Measurements from ENCODE around the gene APOL1.
"Not testable (repeated sequence)": the region's sequence is repeated elsewhere in the genome, so short reads cannot be mapped to it uniquely, and the experiment has no call there.

Gene APOL1

DNA sequence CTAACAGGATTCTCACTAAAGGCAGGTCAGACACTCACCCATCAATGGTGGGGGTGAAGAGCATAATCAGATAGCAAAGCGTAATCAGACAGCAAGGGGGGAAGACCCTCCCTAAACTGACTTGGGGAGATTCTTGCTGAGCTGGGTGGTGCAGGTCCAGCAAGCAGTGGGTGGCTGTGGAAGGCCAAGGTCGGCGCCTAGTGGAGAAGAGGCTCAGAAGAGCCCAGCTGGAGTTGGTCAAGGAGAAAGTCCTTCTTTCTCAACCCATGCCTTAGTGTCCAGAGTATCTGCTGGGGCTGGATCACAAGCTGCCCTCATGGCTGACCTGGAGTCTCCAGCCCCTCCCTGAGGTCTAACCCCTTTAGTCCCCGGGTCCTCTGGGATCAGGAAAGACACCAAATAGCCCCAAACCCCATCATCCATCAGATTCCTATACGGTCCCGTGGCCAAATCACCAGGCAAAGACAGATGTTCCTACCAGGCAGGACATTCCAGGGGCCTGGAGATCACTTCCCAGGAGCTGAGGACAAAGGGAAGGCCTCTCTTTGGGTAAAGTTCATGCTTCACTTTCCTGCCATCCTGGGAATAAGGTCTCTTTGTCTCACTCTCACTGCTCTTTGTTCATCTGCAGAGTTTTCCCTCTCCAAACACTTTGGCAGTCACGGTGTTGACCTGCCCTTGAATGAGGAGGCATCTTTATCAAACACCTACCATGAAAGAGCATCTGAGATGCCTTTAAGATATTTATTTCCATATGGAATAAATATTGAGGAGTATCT lies 11.1 kb downstream of the APOL1 start:
- H4K20me1 ChIP-seq (ENCODE audit: insufficient read depth, low read length); H3K9ac ChIP-seq (ENCODE audit: low read length); H3K27ac ChIP-seq (ENCODE audit: low read depth, low read length, poor library complexity, severe bottlenecking); H3K4me2 ChIP-seq (ENCODE audit: low read length); H3K9me2 ChIP-seq (ENCODE audit: low read depth, low read length); H3K79me2 ChIP-seq (ENCODE audit: insufficient read depth, low read length); H3F3A ChIP-seq (ENCODE audit: insufficient read depth, low read length); H2AFZ ChIP-seq (ENCODE audit: low read length); H3K27me3 ChIP-seq (ENCODE audit: insufficient read depth, low read length); H3K4me3 ChIP-seq (ENCODE audit: low read depth, low read length, poor library complexity, severe bottlenecking); H3K36me3 ChIP-seq (ENCODE audit: insufficient read depth, low read length); H3K9me3 ChIP-seq (ENCODE audit: low read length): not testable (repeated sequence)
- H3K4me1 ChIP-seq (ENCODE audit: insufficient read depth, low read length, severe bottlenecking): peaks cover 16% of the 10 kb centered on the region

DNA sequence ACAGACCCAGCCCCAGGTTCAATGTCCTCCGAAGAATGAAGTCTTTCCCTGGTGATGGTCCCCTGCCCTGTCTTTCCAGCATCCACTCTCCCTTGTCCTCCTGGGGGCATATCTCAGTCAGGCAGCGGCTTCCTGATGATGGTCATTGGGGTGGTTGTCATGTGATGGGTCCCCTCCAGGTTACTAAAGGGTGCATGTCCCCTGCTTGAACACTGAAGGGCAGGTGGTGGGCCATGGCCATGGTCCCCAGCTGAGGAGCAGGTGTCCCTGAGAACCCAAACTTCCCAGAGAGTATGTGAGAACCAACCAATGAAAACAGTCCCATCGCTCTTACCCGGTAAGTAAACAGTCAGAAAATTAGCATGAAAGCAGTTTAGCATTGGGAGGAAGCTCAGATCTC lies 14.1 kb downstream of the APOL1 start:
- no peaks in the 10 kb centered on the region for H4K20me1 ChIP-seq (ENCODE audit: insufficient read depth, low read length)
- no peaks in the 10 kb centered on the region for H3K9me2 ChIP-seq (ENCODE audit: low read depth, low read length)
- no peaks in the 10 kb centered on the region for H3K27me3 ChIP-seq (ENCODE audit: insufficient read depth, low read length)
- H3K4me1 ChIP-seq (ENCODE audit: insufficient read depth, low read length, severe bottlenecking): no peaks in the 10 kb centered on the region
- no peak overlapping the region for H3K4me3 ChIP-seq (ENCODE audit: low read depth, low read length, poor library complexity, severe bottlenecking)
- TF ChIP-seq EZH2 (IDR thresholded peaks at IDR 0.05; ENCODE audit: borderline replicate concordance, low read length): no peak
- TF ChIP-seq, protein P1, sequence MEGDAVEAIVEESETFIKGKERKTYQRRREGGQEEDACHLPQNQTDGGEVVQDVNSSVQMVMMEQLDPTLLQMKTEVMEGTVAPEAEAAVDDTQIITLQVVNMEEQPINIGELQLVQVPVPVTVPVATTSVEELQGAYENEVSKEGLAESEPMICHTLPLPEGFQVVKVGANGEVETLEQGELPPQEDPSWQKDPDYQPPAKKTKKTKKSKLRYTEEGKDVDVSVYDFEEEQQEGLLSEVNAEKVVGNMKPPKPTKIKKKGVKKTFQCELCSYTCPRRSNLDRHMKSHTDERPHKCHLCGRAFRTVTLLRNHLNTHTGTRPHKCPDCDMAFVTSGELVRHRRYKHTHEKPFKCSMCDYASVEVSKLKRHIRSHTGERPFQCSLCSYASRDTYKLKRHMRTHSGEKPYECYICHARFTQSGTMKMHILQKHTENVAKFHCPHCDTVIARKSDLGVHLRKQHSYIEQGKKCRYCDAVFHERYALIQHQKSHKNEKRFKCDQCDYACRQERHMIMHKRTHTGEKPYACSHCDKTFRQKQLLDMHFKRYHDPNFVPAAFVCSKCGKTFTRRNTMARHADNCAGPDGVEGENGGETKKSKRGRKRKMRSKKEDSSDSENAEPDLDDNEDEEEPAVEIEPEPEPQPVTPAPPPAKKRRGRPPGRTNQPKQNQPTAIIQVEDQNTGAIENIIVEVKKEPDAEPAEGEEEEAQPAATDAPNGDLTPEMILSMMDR (IDR thresholded peaks at IDR 0.05; ENCODE audit: low read length): no peak
- no peak overlapping the region for H2AFZ ChIP-seq (ENCODE audit: low read length)
- H3K27ac ChIP-seq (ENCODE audit: low read depth, low read length, poor library complexity, severe bottlenecking): no peak overlapping the region
- no peak overlapping the region for H3K9ac ChIP-seq (ENCODE audit: low read length)
- H3K9me3 ChIP-seq (ENCODE audit: low read length): no peaks in the 10 kb centered on the region
- H3K4me2 ChIP-seq (ENCODE audit: low read length): no peak overlapping the region
- no peaks in the 10 kb centered on the region for H3F3A ChIP-seq (ENCODE audit: insufficient read depth, low read length)
- no peaks in the 10 kb centered on the region for H3K36me3 ChIP-seq (ENCODE audit: insufficient read depth, low read length)
- H3K79me2 ChIP-seq (ENCODE audit: insufficient read depth, low read length): no peaks in the 10 kb centered on the region

DNA sequence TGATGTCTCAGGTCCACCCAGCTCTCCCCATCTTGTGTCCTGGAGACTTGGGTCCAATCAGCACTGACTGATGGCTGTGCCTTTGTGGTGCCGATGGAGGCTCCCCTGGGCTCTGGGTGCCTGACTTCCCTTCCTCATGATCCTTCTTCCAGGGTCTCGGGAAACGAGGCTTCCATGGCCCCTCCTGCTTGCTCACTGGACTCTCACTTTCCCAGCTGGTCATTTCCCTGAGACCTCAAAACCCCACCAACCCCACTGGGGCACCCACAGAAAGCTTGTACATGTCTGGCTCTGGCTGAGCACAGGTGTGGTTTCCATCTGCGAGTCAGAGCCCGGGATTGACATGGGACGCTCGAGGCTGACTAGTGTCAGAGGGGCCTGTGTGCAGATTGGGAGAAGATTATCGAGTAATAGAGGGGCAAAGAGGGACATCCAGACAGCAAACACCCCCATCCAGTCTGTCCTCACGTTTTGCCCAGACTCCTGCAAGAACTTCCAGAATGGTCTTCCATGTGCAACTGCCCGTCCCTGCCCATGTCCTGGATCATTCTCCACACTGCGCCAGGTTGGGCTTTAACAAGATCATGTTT lies 15.1 kb downstream of the APOL1 start:
- H3K27me3 ChIP-seq (ENCODE audit: insufficient read depth, low read length): no peaks in the 10 kb centered on the region
- H3F3A ChIP-seq (ENCODE audit: insufficient read depth, low read length): no peaks in the 10 kb centered on the region
- no peak overlapping the region for H3K4me3 ChIP-seq (ENCODE audit: low read depth, low read length, poor library complexity, severe bottlenecking)
- no peaks in the 10 kb centered on the region for H3K9me2 ChIP-seq (ENCODE audit: low read depth, low read length)
- no peak for TF ChIP-seq EZH2 (IDR thresholded peaks at IDR 0.05; ENCODE audit: borderline replicate concordance, low read length)
- TF ChIP-seq, protein P1 (IDR thresholded peaks at IDR 0.05; ENCODE audit: low read length): no peak
- no peaks in the 10 kb centered on the region for H3K4me1 ChIP-seq (ENCODE audit: insufficient read depth, low read length, severe bottlenecking)
- H3K9ac ChIP-seq (ENCODE audit: low read length): no peak overlapping the region
- no peak overlapping the region for H3K27ac ChIP-seq (ENCODE audit: low read depth, low read length, poor library complexity, severe bottlenecking)
- no peaks in the 10 kb centered on the region for H3K9me3 ChIP-seq (ENCODE audit: low read length)
- H3K36me3 ChIP-seq (ENCODE audit: insufficient read depth, low read length): no peaks in the 10 kb centered on the region
- no peaks in the 10 kb centered on the region for H4K20me1 ChIP-seq (ENCODE audit: insufficient read depth, low read length)
- H2AFZ ChIP-seq (ENCODE audit: low read length): no peak overlapping the region
- no peaks in the 10 kb centered on the region for H3K79me2 ChIP-seq (ENCODE audit: insufficient read depth, low read length)
- H3K4me2 ChIP-seq (ENCODE audit: low read length): no peak overlapping the region

DNA sequence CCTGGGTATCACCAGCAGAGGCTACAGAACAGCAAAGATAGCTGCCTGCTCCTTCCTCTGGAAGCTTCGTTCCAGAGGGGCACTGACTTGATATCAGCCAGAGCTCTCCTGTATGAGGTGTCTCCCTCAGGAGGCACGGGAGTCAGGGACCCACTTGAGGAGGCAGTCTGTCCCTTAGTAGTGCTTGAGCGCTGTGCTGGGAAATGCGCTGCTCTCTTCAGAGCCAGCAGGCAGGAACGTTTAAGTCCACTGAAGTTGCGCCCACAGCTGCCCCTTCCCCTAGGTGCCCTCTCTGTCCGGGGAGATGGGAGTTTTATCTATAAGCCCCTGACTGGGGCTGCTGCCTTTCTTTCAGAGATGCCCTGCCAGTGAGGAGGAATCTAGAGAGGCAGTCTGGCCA lies 18.3 kb downstream of the APOL1 start:
- H3K4me3 ChIP-seq (ENCODE audit: low read depth, low read length, poor library complexity, severe bottlenecking); H2AFZ ChIP-seq (ENCODE audit: low read length); H3K27me3 ChIP-seq (ENCODE audit: insufficient read depth, low read length); H3K4me2 ChIP-seq (ENCODE audit: low read length); H3K4me1 ChIP-seq (ENCODE audit: insufficient read depth, low read length, severe bottlenecking); H3F3A ChIP-seq (ENCODE audit: insufficient read depth, low read length); H3K27ac ChIP-seq (ENCODE audit: low read depth, low read length, poor library complexity, severe bottlenecking); H3K36me3 ChIP-seq (ENCODE audit: insufficient read depth, low read length); H3K9me3 ChIP-seq (ENCODE audit: low read length); H4K20me1 ChIP-seq (ENCODE audit: insufficient read depth, low read length); H3K9ac ChIP-seq (ENCODE audit: low read length); H3K79me2 ChIP-seq (ENCODE audit: insufficient read depth, low read length); H3K9me2 ChIP-seq (ENCODE audit: low read depth, low read length): not testable (repeated sequence)

DNA sequence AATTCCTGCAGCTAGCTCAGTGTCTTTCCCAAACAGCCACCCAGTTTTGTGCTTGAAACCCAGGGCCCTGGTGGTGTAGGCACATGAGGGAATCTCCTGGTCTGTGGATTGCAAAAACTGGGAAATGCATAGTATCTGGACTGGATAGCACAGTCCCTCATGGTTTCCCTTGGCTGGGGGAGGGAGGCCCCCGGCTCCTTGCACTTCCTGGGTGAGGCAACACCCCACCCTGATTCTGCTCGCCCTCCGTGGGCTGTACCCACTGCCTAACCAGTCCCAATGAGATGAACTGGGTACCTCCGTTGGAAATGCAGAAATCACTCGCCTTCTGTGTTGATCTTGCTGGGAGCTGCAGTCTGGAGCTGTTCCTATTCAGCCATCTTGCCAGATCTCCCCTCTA lies 19.0 kb downstream of the APOL1 start:
- H3K27ac ChIP-seq (ENCODE audit: low read depth, low read length, poor library complexity, severe bottlenecking); H3K9me3 ChIP-seq (ENCODE audit: low read length); H3K36me3 ChIP-seq (ENCODE audit: insufficient read depth, low read length); H3K27me3 ChIP-seq (ENCODE audit: insufficient read depth, low read length); H3K9ac ChIP-seq (ENCODE audit: low read length); H3K4me3 ChIP-seq (ENCODE audit: low read depth, low read length, poor library complexity, severe bottlenecking); H4K20me1 ChIP-seq (ENCODE audit: insufficient read depth, low read length); H3K9me2 ChIP-seq (ENCODE audit: low read depth, low read length); H3K4me2 ChIP-seq (ENCODE audit: low read length); H3F3A ChIP-seq (ENCODE audit: insufficient read depth, low read length); H2AFZ ChIP-seq (ENCODE audit: low read length); H3K79me2 ChIP-seq (ENCODE audit: insufficient read depth, low read length); H3K4me1 ChIP-seq (ENCODE audit: insufficient read depth, low read length, severe bottlenecking): not testable (repeated sequence)
